Right lobe of liver (tissue), 6 donors: ENCODE measurements around the gene COL11A2. TPM values are rescaled to one million over a fixed set of nuclear protein-coding genes. Genes with fewer than 3 reads are reported as not detected.

Source experiments
- ATAC-seq, 4 donors: fragments of 200-7000 bp; cut with Tn5 transposase; one replicate each; pipeline ENCODE4 v1.9.1; 2020; ENCODE audit warnings: mild to moderate bottlenecking in 4 of 4, moderate library complexity in 4 of 4
- DNase-seq, 3 donors: peaks; one replicate each; pipeline ENCODE4 v3.0.0-alpha.2; 2020
- H3K27ac ChIP-seq, 3 donors: fragments of 200-600 bp; one replicate each; pipeline ENCODE4 v1.8.0; 2022
- H3K27me3 ChIP-seq, 2 donors: fragments of 200-600 bp; one replicate each; pipeline ENCODE4 v1.8.0; 2022
- H3K36me3 ChIP-seq, 4 donors: fragments of 200-600 bp; sonication (generic) in 1 of 4; one replicate each; pipeline versions ENCODE4 v1.5.1 to v1.8.0; 2017 to 2022; ENCODE audit warnings: control low read depth in 1 of 4
- H3K4me1 ChIP-seq, 4 donors: fragments of 200-600 bp; sonication (generic) in 1 of 4; one replicate each; pipeline versions ENCODE4 v1.5.1 to v1.8.0; 2017 to 2022; ENCODE audit warnings: control low read depth in 1 of 4
- H3K4me3 ChIP-seq, 3 donors: fragments of 200-600 bp; one replicate each; pipeline ENCODE4 v1.8.0; 2022
- H3K9me3 ChIP-seq, 4 donors: fragments of 200-600 bp; sonication (generic) in 1 of 4; one replicate each; pipeline versions ENCODE4 v1.5.1 to v1.8.0; 2017 to 2022; ENCODE audit warnings: control low read depth in 1 of 4
- POLR2A ChIP-seq: fragments of 450-650 bp; IDR thresholded peaks from one replicate; pipeline ENCODE4 v1.6.1; 2017; ENCODE audit warnings: antibody characterized with exemption, mild to moderate bottlenecking
- WGBS: methylation state at CpG from one replicate; pipeline ENCODE4 v1.1.6; 2018; ENCODE audit warnings: low coverage, low lambda C conversion rate; ENCODE audit not compliant: insufficient coverage; ENCODE audit errors: missing lambda C conversion rate; 5-methylcytosine and 5-hydroxymethylcytosine counted together
- intact Hi-C, 2 donors: fragments of 100-400 bp; cut with DNase I; formaldehyde crosslinking; loops; one replicate each; pipeline versions ENCODE4 v1.11.2 to v1.14.1; 2022
- total RNA-seq, 6 experiments: library from RNA; depleted of rRNA in 2 of 6; stranded (reverse); fragments of >200 nt in 2 of 6; fragmentation: NEBNext Ultra II Directional in 3 of 6; extraction: Animal tissue kit (Norgen Biotek cat#: 25700) in 3 of 6; gene quantifications; one replicate each; pipeline versions ENCODE4 v1.1.0 to v1.2.4, GENCODE V29; 2016 to 2023
- TF ChIP-seq, protein P1 (sequence below), 4 donors: fragments of 200-600 bp in 3 of 4; fragments of 450-650 bp in 1 of 4; IDR thresholded peaks; one replicate each; pipeline versions ENCODE4 v1.5.1 to v1.8.0; 2016 to 2022; ENCODE audit warnings: antibody characterized with exemption in 4 of 4, mild to moderate bottlenecking in 2 of 4
- donor health status: DM: no; HTN: yes; CAD: no.
- donor health status: DM: no; HTN: no; CAD: no.
- donor health status: DM: no; HTN: no; CAD: no.
- donor health status: DM: no; HTN: yes; CAD: no.
- donor health status: DM: no; HTN: yes; CAD: no.

The COL11A2 gene
- total RNA-seq, 6 experiments from 2014 or later, result 0.06 to 1.4 (median 0.61) TPM

DNA sequence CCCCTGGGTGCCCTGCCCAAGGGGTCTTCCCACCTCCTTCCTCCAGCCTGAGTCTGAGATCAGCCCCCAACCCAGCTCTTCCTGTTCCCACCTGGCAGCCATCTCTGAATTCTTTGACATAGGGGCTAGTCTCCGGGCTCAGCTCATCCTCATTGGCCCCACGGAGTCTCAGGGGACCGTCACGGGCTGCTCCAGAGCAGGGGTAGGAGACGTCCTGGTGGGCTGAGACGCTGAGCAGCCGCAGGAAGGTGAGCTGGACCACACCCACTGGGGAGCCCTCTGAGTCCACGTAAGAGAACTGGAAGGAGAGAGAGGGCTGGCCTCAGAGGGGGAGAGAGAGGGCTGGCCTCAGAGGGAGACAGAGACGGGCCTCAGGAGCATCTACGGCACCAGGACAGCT is 28.1 kb downstream of the COL11A2 start:
- Histone ChIP-seq H3K4me1 (peaks cover 0 to 4% (median 0%) of the 10 kb centered on the region in 4 donors), H3K27me3 (no peaks in the 10 kb centered on the region), H3K4me3 (no peak overlapping the region), H3K27ac (no peak overlapping the region), H3K36me3 (no peaks in the 10 kb centered on the region), H3K9me3 (no peaks in the 10 kb centered on the region)
- intact Hi-C loops, result loop anchor here in 1 of 2 donors (10.0 kb wide), 1 partner anchor 81 kb away; no protein-coding TSS in a partner anchor
- ATAC-seq, result no peak
- DNase-seq, result no peak
- TF ChIP-seq POLR2A, result no peak
- TF ChIP-seq, protein P1, sequence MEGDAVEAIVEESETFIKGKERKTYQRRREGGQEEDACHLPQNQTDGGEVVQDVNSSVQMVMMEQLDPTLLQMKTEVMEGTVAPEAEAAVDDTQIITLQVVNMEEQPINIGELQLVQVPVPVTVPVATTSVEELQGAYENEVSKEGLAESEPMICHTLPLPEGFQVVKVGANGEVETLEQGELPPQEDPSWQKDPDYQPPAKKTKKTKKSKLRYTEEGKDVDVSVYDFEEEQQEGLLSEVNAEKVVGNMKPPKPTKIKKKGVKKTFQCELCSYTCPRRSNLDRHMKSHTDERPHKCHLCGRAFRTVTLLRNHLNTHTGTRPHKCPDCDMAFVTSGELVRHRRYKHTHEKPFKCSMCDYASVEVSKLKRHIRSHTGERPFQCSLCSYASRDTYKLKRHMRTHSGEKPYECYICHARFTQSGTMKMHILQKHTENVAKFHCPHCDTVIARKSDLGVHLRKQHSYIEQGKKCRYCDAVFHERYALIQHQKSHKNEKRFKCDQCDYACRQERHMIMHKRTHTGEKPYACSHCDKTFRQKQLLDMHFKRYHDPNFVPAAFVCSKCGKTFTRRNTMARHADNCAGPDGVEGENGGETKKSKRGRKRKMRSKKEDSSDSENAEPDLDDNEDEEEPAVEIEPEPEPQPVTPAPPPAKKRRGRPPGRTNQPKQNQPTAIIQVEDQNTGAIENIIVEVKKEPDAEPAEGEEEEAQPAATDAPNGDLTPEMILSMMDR (IDR thresholded peaks at IDR 0.05), result no peak
- WGBS, result 20% methylated on average over 3 of the region's 10 CpGs

GRCh38 chr6:33163540-33163939 is 28.7 kb downstream of the COL11A2 start:
- WGBS, result 70% methylated on average over 2 of the region's 10 CpGs
- intact Hi-C loops, result loop anchor here in 1 of 2 donors (10.0 kb wide), 1 partner anchor 81 kb away; no protein-coding TSS in a partner anchor
- no peak for DNase-seq

DNA sequence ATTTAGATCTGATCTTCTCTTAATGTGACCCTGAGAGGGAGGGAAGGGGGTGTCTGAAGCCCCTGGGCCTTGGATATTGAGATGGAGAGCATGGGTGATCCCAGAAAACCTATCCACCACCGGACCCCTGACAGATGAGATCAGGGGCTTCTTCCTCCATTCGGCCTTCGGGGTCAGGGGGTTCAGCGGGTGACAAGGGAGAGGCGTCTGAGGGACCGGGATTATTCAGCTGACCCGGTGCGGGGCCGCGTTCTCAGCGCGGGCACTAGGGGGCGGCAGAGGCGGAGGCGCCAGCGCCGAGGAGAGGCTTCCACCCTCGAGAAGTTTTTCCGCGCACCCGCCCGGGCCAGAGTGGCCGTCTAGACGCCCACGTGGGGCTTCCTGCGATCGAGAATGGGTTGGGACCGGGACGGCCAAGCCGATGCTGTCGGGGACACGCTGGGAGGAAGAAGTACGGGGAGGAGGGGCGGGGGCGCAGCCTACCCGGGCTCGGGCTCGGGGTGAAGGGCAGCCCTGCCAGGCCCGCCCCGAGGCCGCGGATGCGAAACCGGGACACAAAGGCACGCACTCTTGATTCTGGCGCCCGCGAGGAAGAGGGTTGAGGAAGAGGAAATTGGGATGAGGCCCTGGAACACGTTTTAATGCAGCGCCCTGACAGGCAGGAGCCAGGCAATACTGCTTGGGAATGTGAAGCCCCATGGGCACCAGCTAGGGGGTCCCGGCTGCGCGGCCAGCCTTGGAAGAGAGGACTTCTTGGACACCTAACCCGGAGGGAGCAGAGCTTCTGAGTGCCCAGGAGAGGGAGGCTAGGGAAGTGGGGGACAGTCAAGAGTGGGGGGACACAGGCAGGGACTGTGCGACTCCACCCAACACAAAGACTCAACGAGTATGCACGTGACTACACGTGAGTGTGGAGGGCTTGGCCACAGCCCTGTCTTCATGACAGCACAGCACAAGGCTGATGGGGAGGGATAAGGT is 30.6 kb downstream of the COL11A2 start:
- intact Hi-C loops, result loop anchor here in 1 of 2 donors (10.0 kb wide), 1 partner anchor 83 kb away; no protein-coding TSS in a partner anchor
- peaks cover 0 to 4% (median 0%) of the 10 kb centered on the region in 4 donors for H3K4me1 ChIP-seq
- peak; percentile 82 to 86 (median 83) for DNase-seq
- peak; percentile 93 to 99 (median 98) for ATAC-seq
- H3K4me3 ChIP-seq, result peak overlapping the region; percentile 42 to 52 (median 42)
- H3K36me3 ChIP-seq, result no peaks in the 10 kb centered on the region
- no peaks in the 10 kb centered on the region for H3K27me3 ChIP-seq
- WGBS, result 7% methylated on average over 6 of the region's 58 CpGs
- H3K27ac ChIP-seq, result peak overlapping the region in 1 of 3 donors; percentile 16
- no peak for TF ChIP-seq POLR2A
- TF ChIP-seq, protein P1 (IDR thresholded peaks at IDR 0.05), result peak; percentile 90 to 94 (median 92)
- H3K9me3 ChIP-seq, result no peaks in the 10 kb centered on the region

More at GRCh38 chr6:33163540-33163939, 28.7 kb downstream of the COL11A2 start:
- TF ChIP-seq, protein P1 (IDR thresholded peaks at IDR 0.05), result no peak
- TF ChIP-seq POLR2A, result no peak
- Histone ChIP-seq H3K4me1 (peaks cover 0 to 4% (median 0%) of the 10 kb centered on the region in 4 donors), H3K4me3 (no peak overlapping the region), H3K27ac (no peak overlapping the region), H3K9me3 (no peaks in the 10 kb centered on the region), H3K27me3 (no peaks in the 10 kb centered on the region), H3K36me3 (no peaks in the 10 kb centered on the region)
- no peak for ATAC-seq

DNA sequence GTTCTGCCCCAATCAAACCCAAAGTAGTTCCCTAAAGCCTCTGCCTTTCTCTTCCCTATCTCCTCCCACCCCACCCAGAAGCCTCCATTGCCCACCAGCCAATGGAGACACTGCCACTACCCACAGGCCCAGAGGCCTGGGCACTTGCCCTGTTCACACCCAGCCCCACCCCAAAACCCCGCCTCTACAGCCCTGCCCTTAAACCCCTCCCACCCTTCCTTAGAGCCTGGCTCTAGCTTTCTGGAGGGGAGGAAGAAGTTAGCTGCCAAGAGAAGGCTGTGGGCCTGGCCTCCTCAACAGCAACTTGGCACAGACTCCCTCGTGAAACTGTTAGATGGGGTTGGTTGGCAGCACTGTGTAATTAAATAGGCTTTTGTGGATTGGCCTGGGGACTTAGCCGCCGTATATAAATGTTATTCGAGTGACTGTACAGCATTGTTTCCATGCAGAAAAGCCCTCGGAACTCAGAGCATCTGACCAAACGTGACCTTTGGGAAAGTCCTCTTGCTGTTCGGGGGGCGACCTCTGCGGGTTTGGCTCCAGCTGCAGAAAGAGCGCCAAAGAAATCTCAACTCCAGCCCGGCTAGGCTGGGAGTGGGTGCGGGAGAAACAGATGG is 31.4 kb downstream of the COL11A2 start:
- no peak overlapping the region for H3K27ac ChIP-seq
- intact Hi-C loops, result loop anchor here in 1 of 2 donors (10.0 kb wide), 1 partner anchor 84 kb away; no protein-coding TSS in a partner anchor
- H3K4me1 ChIP-seq, result peaks cover 0 to 4% (median 0%) of the 10 kb centered on the region in 4 donors
- H3K9me3 ChIP-seq, result no peaks in the 10 kb centered on the region
- H3K36me3 ChIP-seq, result no peaks in the 10 kb centered on the region
- ATAC-seq (peak; percentile 12 to 26 (median 22)), DNase-seq (no peak)
- H3K4me3 ChIP-seq, result no peak overlapping the region
- no peaks in the 10 kb centered on the region for H3K27me3 ChIP-seq
- TF ChIP-seq, protein P1 (IDR thresholded peaks at IDR 0.05), result no peak
- TF ChIP-seq POLR2A, result no peak
- WGBS, result 25% methylated on average over 10 of the region's 13 CpGs
